ENCODE measurements around the gene SYT7. TPM values are rescaled to one million over a fixed set of nuclear protein-coding genes. Genes with fewer than 3 reads are reported as not detected.

The SYT7 gene
- total RNA-seq, 2 experiments from 2014 or later: not detected

GRCh38 chr11:61560751-61561150 is 20.1 kb downstream of the SYT7 start:
- peaks cover 49% of the 10 kb centered on the region for H3K27me3 Mint-ChIP-seq
- H3K4me1 Mint-ChIP-seq: no peaks in the 10 kb centered on the region
- H3K36me3 Mint-ChIP-seq: no peaks in the 10 kb centered on the region
- no peaks in the 10 kb centered on the region for H3K9me3 Mint-ChIP-seq
- no peak overlapping the region for H3K4me3 Mint-ChIP-seq
- DNase-seq: no peak
- no peak overlapping the region for H3K27ac Mint-ChIP-seq

GRCh38 chr11:61556621-61557020 is 24.3 kb downstream of the SYT7 start:
- DNase-seq: no peak
- H3K27ac Mint-ChIP-seq: no peak overlapping the region
- H3K9me3 Mint-ChIP-seq: no peaks in the 10 kb centered on the region
- no peaks in the 10 kb centered on the region for H3K36me3 Mint-ChIP-seq
- H3K4me1 Mint-ChIP-seq: peaks cover 5% of the 10 kb centered on the region
- peaks cover 68% of the 10 kb centered on the region for H3K27me3 Mint-ChIP-seq
- H3K4me3 Mint-ChIP-seq: no peak overlapping the region

- H3K27ac Mint-ChIP-seq: no peak overlapping the region
- H3K36me3 Mint-ChIP-seq: no peaks in the 10 kb centered on the region
- H3K27me3 Mint-ChIP-seq: peaks cover 72% of the 10 kb centered on the region
- no peak overlapping the region for H3K4me3 Mint-ChIP-seq
- no peak for DNase-seq
- no peaks in the 10 kb centered on the region for H3K9me3 Mint-ChIP-seq
- peaks cover 5% of the 10 kb centered on the region for H3K4me1 Mint-ChIP-seq
Observed at GRCh38 chr11:61555978-61556377, 24.9 kb downstream of the SYT7 start.

GRCh38 chr11:61555051-61555969 is 25.6 kb downstream of the SYT7 start:
- H3K27me3 Mint-ChIP-seq: peaks cover 70% of the 10 kb centered on the region
- no peak overlapping the region for H3K4me3 Mint-ChIP-seq
- H3K9me3 Mint-ChIP-seq: no peaks in the 10 kb centered on the region
- no peak overlapping the region for H3K27ac Mint-ChIP-seq
- H3K36me3 Mint-ChIP-seq: no peaks in the 10 kb centered on the region
- DNase-seq: no peak
- peaks cover 5% of the 10 kb centered on the region for H3K4me1 Mint-ChIP-seq

GRCh38 chr11:61554172-61554988 is 26.5 kb downstream of the SYT7 start:
- Mint-ChIP-seq H3K27ac (no peak overlapping the region), H3K9me3 (no peaks in the 10 kb centered on the region), H3K4me1 (peaks cover 5% of the 10 kb centered on the region), H3K36me3 (no peaks in the 10 kb centered on the region), H3K27me3 (peaks cover 68% of the 10 kb centered on the region), H3K4me3 (no peak overlapping the region)
- no peak for DNase-seq

- Mint-ChIP-seq H3K4me1 (peaks cover 5% of the 10 kb centered on the region), H3K27ac (no peak overlapping the region), H3K36me3 (no peaks in the 10 kb centered on the region), H3K4me3 (no peak overlapping the region), H3K9me3 (no peaks in the 10 kb centered on the region), H3K27me3 (peaks cover 67% of the 10 kb centered on the region)
- DNase-seq: no peak
Observed at GRCh38 chr11:61553373-61554171, 27.3 kb downstream of the SYT7 start.

- Mint-ChIP-seq H3K27ac (no peak overlapping the region), H3K36me3 (no peaks in the 10 kb centered on the region), H3K4me1 (peaks cover 5% of the 10 kb centered on the region), H3K27me3 (peaks cover 69% of the 10 kb centered on the region), H3K4me3 (no peak overlapping the region), H3K9me3 (no peaks in the 10 kb centered on the region)
- no peak for DNase-seq
Observed at GRCh38 chr11:61552108-61552635, 28.7 kb downstream of the SYT7 start.

- Mint-ChIP-seq H3K4me3 (no peak overlapping the region), H3K9me3 (no peaks in the 10 kb centered on the region), H3K27me3 (peaks cover 67% of the 10 kb centered on the region), H3K27ac (no peak overlapping the region), H3K36me3 (no peaks in the 10 kb centered on the region), H3K4me1 (peaks cover 5% of the 10 kb centered on the region)
- no peak for DNase-seq
Observed at GRCh38 chr11:61551634-61552033, 29.2 kb downstream of the SYT7 start.

- H3K4me1 Mint-ChIP-seq: peaks cover 5% of the 10 kb centered on the region
- no peak overlapping the region for H3K4me3 Mint-ChIP-seq
- no peak for DNase-seq
- no peaks in the 10 kb centered on the region for H3K36me3 Mint-ChIP-seq
- peaks cover 58% of the 10 kb centered on the region for H3K27me3 Mint-ChIP-seq
- H3K9me3 Mint-ChIP-seq: no peaks in the 10 kb centered on the region
- no peak overlapping the region for H3K27ac Mint-ChIP-seq
Observed at GRCh38 chr11:61550665-61551227, 30.1 kb downstream of the SYT7 start.

GRCh38 chr11:61549662-61550568 is 31.0 kb downstream of the SYT7 start:
- Mint-ChIP-seq H3K9me3 (no peaks in the 10 kb centered on the region), H3K4me1 (peaks cover 5% of the 10 kb centered on the region), H3K36me3 (no peaks in the 10 kb centered on the region), H3K4me3 (no peak overlapping the region), H3K27me3 (peaks cover 58% of the 10 kb centered on the region), H3K27ac (no peak overlapping the region)
- no peak for DNase-seq

GRCh38 chr11:61549177-61549576 is 31.7 kb downstream of the SYT7 start:
- no peak for DNase-seq
- Mint-ChIP-seq H3K27me3 (peaks cover 52% of the 10 kb centered on the region), H3K9me3 (no peaks in the 10 kb centered on the region), H3K27ac (no peak overlapping the region), H3K4me1 (peaks cover 2% of the 10 kb centered on the region), H3K36me3 (peaks cover under 1% of the 10 kb centered on the region), H3K4me3 (no peak overlapping the region)

- peaks cover 36% of the 10 kb centered on the region for H3K27me3 Mint-ChIP-seq
- no peak overlapping the region for H3K4me3 Mint-ChIP-seq
- H3K9me3 Mint-ChIP-seq: no peaks in the 10 kb centered on the region
- H3K36me3 Mint-ChIP-seq: peaks cover 1% of the 10 kb centered on the region
- H3K4me1 Mint-ChIP-seq: no peaks in the 10 kb centered on the region
- H3K27ac Mint-ChIP-seq: no peak overlapping the region
- DNase-seq: no peak
Observed at GRCh38 chr11:61547246-61547645, 33.6 kb downstream of the SYT7 start.

- Mint-ChIP-seq H3K27me3 (peaks cover 39% of the 10 kb centered on the region), H3K4me1 (no peaks in the 10 kb centered on the region), H3K27ac (no peak overlapping the region), H3K4me3 (no peak overlapping the region), H3K36me3 (peaks cover 1% of the 10 kb centered on the region), H3K9me3 (no peaks in the 10 kb centered on the region)
- no peak for DNase-seq
Observed at GRCh38 chr11:61546663-61547062, 34.2 kb downstream of the SYT7 start.

Measured in activated naive CD8-positive, alpha-beta T cell treated with anti-CD3 and anti-CD28 coated beads for 36 hours (primary cell).